GM19099 (cell line): ENCODE results near the gene DTD2.

Experiments used
- POLR2A ChIP-seq: IDR thresholded peaks from 3 replicates; pipeline ENCODE4 v1.6.1; 2011; ENCODE audit warnings: low read depth; ENCODE audit not compliant: insufficient read length; ENCODE audit errors: extremely low read depth

Gene DTD2

GRCh38 chr14:31456841-31457664 lies at the start of gene DTD2:
Gene DTD2 (minus strand): TSS chr14:31457506. CDS start chr14:31457393, 113 bp downstream.
- peak; percentile 89 for TF ChIP-seq POLR2A

- TF ChIP-seq POLR2A, result no peak
Measured at GRCh38 chr14:31505411-31505810, 48.1 kb upstream of the DTD2 start.

- no peak for TF ChIP-seq POLR2A
Measured at GRCh38 chr14:31501870-31502269, 44.6 kb upstream of the DTD2 start.

- no peak for TF ChIP-seq POLR2A
Measured at GRCh38 chr14:31492759-31493498, 35.6 kb upstream of the DTD2 start.

GRCh38 chr14:31489691-31490090 lies 32.4 kb upstream of the DTD2 start:
- TF ChIP-seq POLR2A, result no peak

GRCh38 chr14:31487886-31488285 lies 30.6 kb upstream of the DTD2 start, which contains the start of gene GPR33:
Gene GPR33 (minus strand): TSS chr14:31488039. CDS start chr14:31483965, 4,074 bp downstream.
- TF ChIP-seq POLR2A, result no peak

- TF ChIP-seq POLR2A, result no peak
Measured at GRCh38 chr14:31486764-31487163, 29.5 kb upstream of the DTD2 start.

- no peak for TF ChIP-seq POLR2A
Measured at GRCh38 chr14:31484754-31485153, 27.4 kb upstream of the DTD2 start.

GRCh38 chr14:31480156-31480555 lies 22.9 kb upstream of the DTD2 start:
- no peak for TF ChIP-seq POLR2A

- no peak for TF ChIP-seq POLR2A
Measured at GRCh38 chr14:31479027-31479426, 21.7 kb upstream of the DTD2 start.

GRCh38 chr14:31477248-31477647 lies 19.9 kb upstream of the DTD2 start:
- no peak for TF ChIP-seq POLR2A

GRCh38 chr14:31476131-31476866 lies 19.0 kb upstream of the DTD2 start:
- TF ChIP-seq POLR2A, result no peak

- TF ChIP-seq POLR2A, result no peak
Measured at GRCh38 chr14:31466554-31466953, 9.2 kb upstream of the DTD2 start.

GRCh38 chr14:31465111-31465510 lies 7.8 kb upstream of the DTD2 start:
- no peak for TF ChIP-seq POLR2A

GRCh38 chr14:31461545-31461944 lies 4.2 kb upstream of the DTD2 start:
- no peak for TF ChIP-seq POLR2A
